NCI-H82 treated with DMSO at 0.1 percent for 48 hours (cell line): ENCODE results near the gene NMNAT3.

ENCODE experiments used
- DNase-seq: peaks from one replicate; lab custom pipeline; 2025; ENCODE audit not compliant: unreplicated experiment; lab: John Stamatoyannopoulos, UW

The NMNAT3 gene

DNA sequence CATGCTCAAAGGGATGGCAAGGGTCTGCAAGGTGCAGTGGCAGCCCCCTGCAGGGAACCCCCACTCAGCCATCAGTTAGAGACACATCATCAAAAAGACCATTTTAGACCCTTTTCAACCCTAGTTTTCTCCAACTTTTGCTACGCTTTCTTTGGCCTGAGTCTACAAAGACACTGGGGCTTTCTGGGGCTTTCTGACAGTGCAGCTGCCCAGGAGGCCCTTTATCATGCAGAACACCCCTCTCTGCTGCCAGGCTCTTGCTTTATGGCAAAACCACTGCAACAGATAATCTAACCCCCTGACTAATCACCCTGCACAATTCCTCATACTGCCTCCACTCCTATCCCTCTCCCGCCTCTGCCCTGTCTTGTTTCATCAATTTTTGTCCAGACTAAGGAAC lies 2.4 kb downstream of the NMNAT3 start:
- DNase-seq, result no peak

- no peak for DNase-seq
Observed at GRCh38 chr3:139674571-139675260, 3.1 kb downstream of the NMNAT3 start.

DNA sequence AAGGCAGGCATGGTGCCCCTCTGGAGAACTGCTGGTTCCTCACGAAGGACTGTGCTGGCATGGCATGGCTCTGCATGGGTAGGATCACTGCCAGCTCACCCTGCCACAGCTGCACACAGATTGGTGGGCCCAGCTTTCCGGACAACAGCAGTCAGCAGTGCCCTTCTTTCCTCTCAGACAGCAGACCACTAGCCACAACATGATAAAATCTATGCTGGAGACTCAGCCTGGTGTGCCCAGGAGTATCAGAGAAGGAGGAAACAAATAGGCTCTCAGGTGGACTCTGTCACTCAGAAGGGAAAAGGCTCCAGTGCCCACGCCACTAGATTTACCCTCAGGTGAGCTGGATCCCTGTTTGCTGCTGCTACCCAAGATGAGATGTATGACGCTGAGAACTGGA lies 4.9 kb downstream of the NMNAT3 start:
- no peak for DNase-seq

DNA sequence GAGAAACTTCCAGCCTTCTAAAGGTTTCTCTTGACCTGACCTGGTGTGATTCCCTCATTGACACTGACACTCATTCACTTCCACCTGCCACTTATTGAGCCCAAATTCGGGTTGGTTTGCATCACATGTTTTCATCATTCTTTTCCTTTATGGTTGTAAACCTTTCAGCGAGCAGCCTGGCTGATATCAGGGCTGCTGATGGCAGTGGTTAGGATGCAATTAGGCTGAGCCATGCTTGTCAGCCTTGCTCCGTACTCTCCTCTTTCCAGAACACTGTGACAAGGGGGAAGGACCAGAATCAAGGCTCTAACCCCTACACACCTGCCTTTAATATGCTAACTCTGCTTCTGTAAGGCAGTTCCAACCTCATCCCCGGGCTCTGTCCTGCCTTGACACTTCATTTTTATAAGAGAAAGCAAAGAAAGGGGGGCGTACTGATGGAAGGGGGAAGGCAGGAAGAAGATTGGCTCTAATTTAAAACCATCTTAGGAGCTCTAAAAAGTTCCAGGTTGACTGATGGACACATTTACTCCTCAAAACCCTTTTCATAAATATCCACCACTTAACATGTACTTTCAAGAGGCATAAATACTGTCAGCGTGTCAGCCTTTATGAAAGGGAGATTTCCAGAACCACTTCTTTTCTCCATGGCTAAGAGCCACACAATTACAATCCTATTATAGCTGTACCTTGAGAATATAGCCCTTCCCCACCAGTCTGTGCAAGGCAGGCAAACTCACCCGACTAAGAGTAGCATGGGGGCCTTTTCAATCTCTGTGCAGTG lies 5.7 kb downstream of the NMNAT3 start:
- no peak for DNase-seq

- no peak for DNase-seq
Observed at GRCh38 chr3:139671107-139671506, 6.7 kb downstream of the NMNAT3 start.

- DNase-seq, result no peak
Observed at GRCh38 chr3:139670196-139670595, 7.6 kb downstream of the NMNAT3 start.

GRCh38 chr3:139668332-139668731 lies 9.4 kb downstream of the NMNAT3 start:
- DNase-seq, result no peak

DNA sequence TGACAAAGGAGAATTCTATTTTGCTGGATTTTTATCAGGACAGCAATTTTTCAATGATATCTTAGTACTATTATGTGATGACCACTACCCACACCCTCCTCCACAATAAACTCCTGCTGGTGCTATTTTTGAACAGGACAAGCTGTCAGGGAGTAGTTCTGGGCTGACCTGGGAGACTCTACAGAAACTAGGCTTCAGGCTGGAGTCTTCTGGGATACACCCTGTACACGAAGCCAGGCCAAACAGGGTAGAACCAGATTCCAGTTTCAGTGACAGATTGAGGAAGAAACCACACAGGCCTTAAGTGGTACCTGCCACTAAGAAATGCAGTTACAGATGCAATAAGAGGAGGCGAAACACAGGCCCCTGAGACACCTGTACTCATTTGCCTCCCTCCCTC lies 12.8 kb downstream of the NMNAT3 start:
- DNase-seq, result no peak

- DNase-seq, result no peak
Observed at GRCh38 chr3:139660269-139660668, 17.5 kb downstream of the NMNAT3 start.

DNA sequence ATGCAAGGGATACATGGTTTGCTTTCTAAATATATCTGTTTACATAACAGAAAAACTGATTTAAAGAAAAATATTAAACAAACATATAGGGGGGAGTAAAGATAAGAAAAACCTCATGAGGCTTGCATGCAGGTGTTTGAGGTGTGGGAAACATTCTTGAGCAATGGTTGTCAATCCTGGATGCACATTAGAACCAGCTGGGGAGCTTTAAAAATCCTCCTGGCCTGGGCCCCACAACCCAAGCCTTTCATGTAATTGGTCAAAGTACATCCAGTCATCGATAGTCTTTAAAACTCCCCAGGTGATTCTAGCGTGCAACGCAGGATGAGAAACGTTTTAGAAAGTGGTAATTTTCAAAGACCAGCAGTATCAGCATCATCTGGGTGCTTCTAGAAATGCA lies 18.3 kb downstream of the NMNAT3 start:
- DNase-seq, result no peak

DNA sequence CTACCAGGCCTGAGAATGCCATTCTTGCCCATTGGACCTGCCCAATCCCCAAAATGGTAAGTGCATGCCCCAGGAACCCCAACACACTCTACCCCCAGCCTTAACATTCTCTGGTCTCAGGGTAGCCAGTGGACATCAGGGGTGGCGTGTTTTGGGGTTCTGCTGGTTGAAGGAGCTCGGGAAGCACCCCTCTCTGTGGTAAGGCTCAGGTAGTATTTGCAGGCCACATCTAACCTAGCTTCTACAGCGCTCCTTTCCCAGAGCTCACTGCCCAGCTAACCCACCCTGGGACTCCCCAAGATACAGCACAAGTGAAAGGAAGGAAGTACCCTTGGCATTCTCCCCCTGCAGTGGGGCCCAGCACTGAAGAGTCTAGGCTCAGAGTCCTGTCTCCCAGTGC lies 19.8 kb downstream of the NMNAT3 start:
- DNase-seq, result no peak

GRCh38 chr3:139657434-139657833 lies 20.3 kb downstream of the NMNAT3 start:
- no peak for DNase-seq

- DNase-seq, result no peak
Observed at GRCh38 chr3:139655909-139656595, 21.7 kb downstream of the NMNAT3 start.

DNA sequence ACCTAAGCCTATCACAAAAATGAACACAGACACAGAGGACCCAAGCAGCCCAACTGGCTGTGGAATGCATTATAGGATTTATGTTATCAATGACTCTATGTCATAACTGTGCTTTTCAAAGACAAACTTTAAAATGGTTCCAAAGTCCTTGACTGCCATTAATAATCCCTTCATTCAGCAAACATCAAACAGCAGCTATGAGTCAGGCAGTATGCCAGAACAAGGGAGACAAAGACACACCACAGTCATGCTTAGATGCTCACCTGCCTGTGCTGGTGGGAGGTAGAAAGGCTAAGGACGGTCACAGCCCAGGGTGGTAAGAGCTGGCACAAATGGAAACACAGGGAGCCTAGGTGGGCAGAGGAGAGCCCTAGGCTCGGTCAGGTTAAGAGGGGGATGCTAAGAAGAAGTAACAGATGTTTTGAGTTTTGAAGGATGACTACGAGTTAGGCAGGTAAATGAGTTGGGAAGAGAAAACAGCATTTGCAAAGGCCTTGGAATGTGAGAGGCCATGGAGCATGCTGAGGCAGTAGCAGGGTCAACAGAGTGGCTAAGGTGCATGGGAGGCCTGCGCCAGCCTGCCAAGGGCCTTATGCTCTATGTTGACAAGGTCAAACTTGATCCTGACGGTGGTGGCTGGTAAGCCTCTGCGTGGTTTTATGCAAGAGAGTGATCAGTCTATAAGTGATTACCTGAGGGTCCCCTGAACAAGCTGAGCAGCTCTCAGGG lies 23.0 kb downstream of the NMNAT3 start:
- DNase-seq, result no peak

GRCh38 chr3:139653582-139653981 lies 24.2 kb downstream of the NMNAT3 start:
- no peak for DNase-seq

DNA sequence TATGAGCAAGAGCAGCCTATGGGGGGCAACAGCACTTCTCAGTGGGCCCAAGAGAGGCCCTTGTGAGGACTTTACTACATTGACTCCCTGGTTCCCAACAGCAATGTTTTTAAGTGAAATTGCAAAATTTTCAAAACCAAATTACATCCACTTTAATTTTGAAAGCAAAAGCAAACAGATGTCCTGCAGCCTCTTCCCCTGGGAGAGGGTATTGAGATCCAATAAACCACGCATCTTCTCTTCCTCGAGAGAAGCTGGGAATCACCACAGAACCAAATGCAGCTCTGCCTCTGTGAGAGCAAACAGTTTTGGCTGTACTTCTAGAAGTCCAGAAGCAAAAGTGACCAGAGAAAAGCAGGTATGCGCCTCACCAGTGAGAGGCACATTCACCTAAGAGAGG lies 25.2 kb downstream of the NMNAT3 start:
- DNase-seq, result no peak

DNA sequence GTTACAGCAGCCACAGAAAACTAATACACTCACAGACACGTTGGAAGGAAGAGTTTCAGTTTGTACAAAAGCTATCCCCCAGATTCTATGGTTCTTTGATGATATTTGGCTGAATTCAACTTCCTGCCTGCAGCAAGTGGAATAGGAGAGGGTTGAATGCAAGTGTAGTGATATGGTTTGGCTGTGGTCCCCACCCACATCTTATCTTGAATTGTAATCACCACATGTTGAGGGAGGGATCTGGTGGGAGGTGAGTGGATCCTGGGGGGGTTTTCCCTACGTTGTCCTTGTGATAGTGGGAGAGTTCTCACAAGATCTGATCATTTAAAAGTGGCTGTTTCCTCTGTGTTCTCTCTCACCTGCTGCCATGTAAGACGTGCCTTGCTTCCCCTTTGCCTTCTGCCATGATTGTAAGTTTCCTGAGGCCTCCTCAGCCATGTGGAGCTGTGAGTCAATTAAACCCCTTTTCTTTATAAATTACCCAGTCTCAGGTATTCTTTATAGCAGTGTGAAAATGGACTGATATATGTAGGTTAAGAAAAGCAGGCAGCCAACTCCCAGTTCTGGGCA lies 29.8 kb downstream of the NMNAT3 start:
- no peak for DNase-seq

DNA sequence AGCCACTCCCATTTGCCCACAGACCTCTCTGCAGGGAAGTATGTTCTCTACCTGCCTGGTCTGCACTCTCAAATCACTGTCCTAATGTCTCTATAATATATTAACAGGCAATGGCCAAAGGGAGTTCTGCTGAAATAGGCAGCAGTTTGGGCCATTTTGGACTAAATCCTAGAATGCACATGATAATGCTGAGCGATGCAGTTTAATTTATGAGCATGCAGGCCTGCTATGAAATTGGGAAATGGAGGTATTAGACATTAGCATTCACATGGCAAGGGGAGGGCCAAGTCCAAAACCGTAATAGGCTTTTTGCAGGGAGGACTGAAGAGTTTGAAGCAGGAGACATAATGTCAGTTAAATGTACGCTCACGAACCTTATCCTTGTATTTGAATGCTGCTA lies 31.3 kb downstream of the NMNAT3 start:
- no peak for DNase-seq

DNA sequence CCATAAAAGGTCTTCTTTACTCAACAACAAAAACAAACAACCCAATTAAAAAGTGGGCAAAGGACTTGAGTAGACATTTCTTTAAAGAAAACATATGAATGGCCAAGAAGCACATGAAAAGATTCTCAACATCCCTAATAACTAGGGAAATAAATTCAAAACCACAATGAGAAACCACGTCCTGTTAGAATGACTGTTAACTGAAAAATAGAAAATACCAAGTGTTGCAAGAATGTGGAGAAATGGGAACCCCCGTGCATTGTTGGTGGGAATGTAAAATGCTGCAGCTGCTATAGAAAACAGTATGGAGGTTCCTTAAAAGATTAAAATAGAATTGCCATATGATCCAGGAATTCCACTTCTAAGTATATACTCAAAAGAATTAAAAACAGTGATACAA lies 34.8 kb downstream of the NMNAT3 start:
- DNase-seq, result no peak

DNA sequence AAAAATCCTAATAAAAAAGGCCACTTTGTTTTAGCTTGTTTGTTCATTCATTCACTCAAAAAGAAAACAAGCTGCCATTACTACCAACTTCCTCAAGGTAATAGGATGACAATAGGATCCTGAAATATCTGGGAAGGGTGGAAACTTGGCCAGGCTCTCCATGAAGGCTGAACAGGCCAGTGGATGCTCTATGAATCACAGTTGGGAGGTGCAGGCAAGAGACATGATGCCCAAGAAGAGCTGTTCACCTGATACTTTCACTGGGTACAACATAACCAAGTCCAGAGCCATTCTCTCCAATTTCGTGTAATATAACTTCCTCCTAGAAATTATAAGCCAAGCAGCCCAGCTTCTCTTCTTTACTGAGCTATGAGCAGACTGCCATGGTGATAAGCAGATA lies 37.3 kb downstream of the NMNAT3 start:
- no peak for DNase-seq

DNA sequence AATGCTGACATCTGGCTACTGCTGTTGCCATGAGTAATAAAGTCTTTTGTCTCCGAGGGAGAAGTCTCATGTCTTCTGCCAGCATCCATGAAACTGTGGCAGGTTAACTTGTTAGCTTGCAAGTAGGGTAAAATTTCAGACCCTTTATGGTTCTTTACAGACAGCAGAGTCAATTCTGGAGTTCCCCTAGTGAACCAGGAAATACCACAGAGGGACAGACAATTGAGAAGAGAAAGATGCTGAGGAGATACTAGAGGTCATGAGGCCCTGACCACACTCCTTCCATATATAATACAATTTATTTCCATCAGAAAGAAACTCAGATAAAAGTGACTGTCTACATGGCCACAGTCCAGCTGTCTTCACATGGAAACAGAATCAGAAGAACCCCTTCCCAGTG lies 38.1 kb downstream of the NMNAT3 start:
- DNase-seq, result no peak
